HT1080 (cell line): ENCODE results near the gene TNFRSF21. TPM values are rescaled to one million over a fixed set of nuclear protein-coding genes. Genes with fewer than 3 reads are reported as not detected.
"Not testable (repeated sequence)": the region's sequence is repeated elsewhere in the genome, so short reads cannot be mapped to it uniquely, and the experiment has no call there.

Experiments used
- DNase-seq: peaks from one replicate; pipeline ENCODE4 v3.0.0-alpha.2; 2015; ENCODE audit warnings: low read depth
- total RNA-seq: library from RNA; depleted of rRNA; stranded (reverse); fragments of >200 nt; shearing (Covaris generic); gene quantifications from 2 replicates; pipeline ENCODE4 v1.2.3, GENCODE V29; 2014

Gene TNFRSF21
- total RNA-seq, 1 experiment from 2014 or later, result 47.5 TPM

DNA sequence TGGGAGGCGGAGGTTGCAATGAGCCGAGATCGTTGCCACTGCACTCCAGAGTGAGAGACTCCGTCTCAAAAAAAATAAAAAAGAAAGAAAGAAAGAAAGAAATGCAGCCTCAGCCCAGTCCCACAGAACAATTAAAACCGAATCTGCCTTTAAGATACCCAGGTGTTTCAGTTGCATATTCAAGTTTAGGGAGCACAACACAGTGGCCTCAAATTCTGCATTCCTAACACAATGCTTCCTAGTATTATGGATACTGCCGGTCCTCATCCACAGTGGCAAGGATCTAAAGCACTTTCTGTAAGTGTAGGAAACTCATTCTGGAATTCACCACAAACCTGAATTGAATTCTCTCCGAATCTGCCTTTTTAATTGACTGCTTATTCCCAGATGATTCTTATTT lies 80.5 kb downstream of the TNFRSF21 start:
- no peak for DNase-seq

DNA sequence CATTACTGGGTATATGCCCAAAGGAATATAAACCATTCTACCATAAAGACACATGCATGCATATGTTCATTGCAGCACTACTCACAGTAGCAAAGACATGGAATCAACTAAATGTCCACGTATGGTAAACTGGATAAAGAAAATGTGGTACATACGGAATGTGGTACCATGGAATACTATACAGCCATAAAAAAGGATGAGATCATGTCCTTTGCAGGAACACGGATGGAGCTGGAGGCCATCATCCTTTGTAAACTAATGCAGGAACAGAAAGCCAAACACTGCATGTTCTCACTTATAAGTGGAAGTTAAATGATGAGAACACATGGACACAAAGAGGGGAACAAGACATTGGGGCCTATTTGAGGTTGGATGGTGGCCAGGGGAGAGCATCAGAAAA lies 81.6 kb downstream of the TNFRSF21 start:
- DNase-seq, result not testable (repeated sequence)

GRCh38 chr6:47223251-47223650 lies 86.5 kb downstream of the TNFRSF21 start:
- not testable (repeated sequence) for DNase-seq

- no peak for DNase-seq
These were observed 88.1 kb downstream of the TNFRSF21 start for GRCh38 chr6:47221565-47221964.

DNA sequence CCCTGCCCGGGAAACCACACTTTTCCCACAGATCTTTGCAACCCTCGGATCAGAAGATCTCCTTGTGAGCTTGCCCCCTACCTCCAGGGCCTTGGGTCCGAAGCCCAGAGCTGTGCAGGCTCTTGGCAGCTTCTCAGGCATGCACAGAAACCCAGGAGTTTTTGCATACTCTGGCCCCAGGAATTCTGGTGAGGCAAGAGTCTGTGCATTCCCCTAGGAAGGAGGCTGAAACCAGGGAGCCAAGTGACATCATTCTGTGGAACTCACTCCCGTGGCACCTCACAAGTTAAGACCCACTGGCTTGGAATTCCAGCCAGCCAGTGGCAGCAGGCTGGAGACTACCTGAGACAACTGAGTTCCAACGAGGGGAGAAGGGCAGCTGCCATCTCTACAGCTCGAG lies 100.1 kb downstream of the TNFRSF21 start:
- no peak for DNase-seq

GRCh38 chr6:47207261-47207660 lies 102.4 kb downstream of the TNFRSF21 start:
- no peak for DNase-seq

DNA sequence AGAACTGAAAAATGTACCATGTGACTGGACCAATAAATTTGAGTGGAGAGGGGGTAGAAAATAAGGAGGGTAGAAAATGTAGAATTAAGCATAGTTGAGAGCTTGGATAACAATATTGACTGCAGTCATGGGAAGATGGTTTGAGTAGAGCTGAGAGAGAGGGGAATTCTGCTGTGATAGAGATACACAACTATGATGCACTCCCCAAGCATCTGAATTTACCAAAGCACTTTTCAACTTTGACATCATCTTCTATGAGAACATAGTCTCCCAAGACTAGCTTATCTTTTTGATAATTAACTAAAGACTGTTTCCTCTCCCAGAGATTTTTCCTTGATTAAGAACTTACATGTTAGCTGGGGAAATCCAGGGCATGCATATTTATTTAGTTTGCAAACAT lies 103.1 kb downstream of the TNFRSF21 start:
- no peak for DNase-seq

- DNase-seq, result no peak
These were observed 105.6 kb downstream of the TNFRSF21 start for GRCh38 chr6:47203938-47204611.

DNA sequence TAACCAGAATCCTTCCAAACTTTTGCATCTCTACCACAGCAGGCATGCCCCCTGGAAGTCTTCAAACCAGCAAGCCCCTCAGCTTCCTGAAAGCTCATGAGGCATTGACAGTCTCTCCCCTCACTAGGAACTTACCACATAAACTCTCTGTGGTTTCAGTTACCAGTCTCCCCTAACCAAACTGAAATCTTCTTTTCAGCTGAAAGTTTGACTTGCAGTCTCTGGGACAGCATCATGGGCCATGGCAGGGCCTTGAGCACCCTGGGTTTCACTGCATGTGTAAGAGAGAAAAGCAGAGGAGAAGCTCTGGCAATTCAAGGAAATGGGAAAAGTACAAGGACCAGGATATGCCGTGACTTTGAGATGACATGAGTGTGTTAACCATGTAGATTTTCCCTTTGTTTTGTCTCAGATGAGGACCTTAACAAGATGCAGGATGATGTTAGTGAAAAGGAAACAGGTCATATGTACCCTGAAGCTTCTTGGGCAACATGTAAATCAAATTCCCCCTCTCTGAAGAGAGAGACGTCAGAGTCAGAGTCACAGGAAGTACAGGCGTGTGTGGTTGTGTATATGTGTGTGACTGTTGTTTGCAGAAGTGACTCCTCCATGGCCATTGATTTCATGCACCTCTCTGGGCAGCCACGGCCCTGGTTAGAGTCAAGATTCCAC lies 106.3 kb downstream of the TNFRSF21 start:
- DNase-seq, result peak; percentile 31

DNA sequence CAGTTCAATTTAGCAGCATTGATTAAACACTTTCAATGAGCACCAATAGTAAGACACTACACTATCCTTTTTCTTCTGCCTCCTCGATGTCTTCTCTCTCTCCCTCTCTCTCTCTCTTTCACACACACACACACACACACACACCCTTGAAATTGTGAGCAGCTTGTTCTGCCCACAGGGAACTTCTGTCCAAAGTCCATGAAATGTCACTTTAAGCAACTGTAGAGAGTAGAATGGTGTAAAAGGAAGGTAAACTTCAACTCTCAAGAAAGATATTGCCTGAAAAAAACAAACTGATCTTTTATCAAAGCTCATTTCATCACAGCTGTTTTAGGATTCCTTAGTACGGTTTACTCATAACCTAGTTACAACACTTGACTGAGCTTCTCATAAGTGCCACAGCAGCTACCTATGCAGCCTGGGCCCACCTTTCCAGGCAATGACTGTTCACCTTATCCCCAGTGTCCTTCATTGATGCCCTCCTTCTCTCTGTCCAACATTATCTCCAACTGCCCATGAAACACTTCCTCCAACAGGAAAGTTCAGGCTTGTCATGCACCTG lies 107.0 kb downstream of the TNFRSF21 start:
- no peak for DNase-seq

- DNase-seq, result no peak
These were observed 109.0 kb downstream of the TNFRSF21 start for GRCh38 chr6:47200536-47201334.

- no peak for DNase-seq
These were observed 111.7 kb downstream of the TNFRSF21 start for GRCh38 chr6:47197682-47198640.

DNA sequence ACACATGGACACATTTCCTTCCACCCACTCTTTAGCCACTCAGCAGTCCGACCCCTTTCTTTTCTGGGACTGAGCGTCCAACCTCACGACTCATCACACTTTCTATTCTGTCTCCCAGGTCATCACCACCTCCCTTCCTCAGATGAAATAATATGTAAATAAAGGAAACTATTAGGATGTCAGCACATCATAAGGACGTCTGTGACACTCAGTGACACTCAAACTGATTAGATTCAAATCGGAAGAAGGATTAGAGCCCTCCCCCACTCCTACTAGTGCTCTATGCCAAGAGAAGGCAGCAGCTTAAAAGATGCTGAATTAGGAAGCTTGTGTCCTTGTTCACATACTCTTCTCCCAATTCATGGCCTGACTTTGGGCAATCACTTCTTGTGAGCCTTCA lies 113.6 kb downstream of the TNFRSF21 start:
- DNase-seq, result no peak

GRCh38 chr6:47195011-47195650 lies 114.6 kb downstream of the TNFRSF21 start:
- DNase-seq, result no peak

- peak; percentile 83 for DNase-seq
These were observed 121.1 kb downstream of the TNFRSF21 start for GRCh38 chr6:47188588-47189021.

- DNase-seq, result no peak
These were observed 121.7 kb downstream of the TNFRSF21 start for GRCh38 chr6:47187893-47188587.

GRCh38 chr6:47187113-47187512 lies 122.6 kb downstream of the TNFRSF21 start:
- no peak for DNase-seq

- no peak for DNase-seq
These were observed 127.3 kb downstream of the TNFRSF21 start for GRCh38 chr6:47182291-47182957.

DNA sequence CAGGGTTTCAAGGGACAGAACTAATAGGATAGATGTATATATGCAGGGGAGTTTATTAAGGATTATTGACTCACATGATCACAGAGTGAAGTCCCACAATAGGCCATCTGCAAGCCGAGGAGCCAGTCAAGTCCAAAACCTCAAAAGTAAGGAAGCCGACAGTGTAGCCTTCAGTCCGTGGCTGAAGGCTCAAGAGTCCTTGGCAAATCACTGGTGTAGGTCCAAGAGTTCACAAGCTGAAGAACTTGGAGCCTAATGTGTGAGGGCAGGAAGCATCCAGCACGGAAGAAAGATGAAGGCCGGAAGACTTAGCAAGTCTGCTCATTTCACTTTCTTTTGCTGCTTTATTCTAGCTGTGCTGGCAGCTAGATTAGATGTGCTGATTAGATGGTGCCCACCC lies 128.0 kb downstream of the TNFRSF21 start:
- DNase-seq, result no peak
